Right lobe of liver (tissue), 6 donors: ENCODE results near the gene SSBP4. TPM values are rescaled to one million over a fixed set of nuclear protein-coding genes. Genes with fewer than 3 reads are reported as not detected.

Experiments
- ATAC-seq, 4 donors: fragments of 200-7000 bp; cut with Tn5 transposase; one replicate each; pipeline ENCODE4 v1.9.1; 2020; ENCODE audit warnings: mild to moderate bottlenecking in 4 of 4, moderate library complexity in 4 of 4
- DNase-seq, 3 donors: peaks; one replicate each; pipeline ENCODE4 v3.0.0-alpha.2; 2020
- H3K27ac ChIP-seq, 3 donors: fragments of 200-600 bp; one replicate each; pipeline ENCODE4 v1.8.0; 2022
- H3K27me3 ChIP-seq, 2 donors: fragments of 200-600 bp; one replicate each; pipeline ENCODE4 v1.8.0; 2022
- H3K36me3 ChIP-seq, 4 donors: fragments of 200-600 bp; sonication (generic) in 1 of 4; one replicate each; pipeline versions ENCODE4 v1.5.1 to v1.8.0; 2017 to 2022; ENCODE audit warnings: control low read depth in 1 of 4
- H3K4me1 ChIP-seq, 4 donors: fragments of 200-600 bp; sonication (generic) in 1 of 4; one replicate each; pipeline versions ENCODE4 v1.5.1 to v1.8.0; 2017 to 2022; ENCODE audit warnings: control low read depth in 1 of 4
- H3K4me3 ChIP-seq, 3 donors: fragments of 200-600 bp; one replicate each; pipeline ENCODE4 v1.8.0; 2022
- H3K9me3 ChIP-seq, 4 donors: fragments of 200-600 bp; sonication (generic) in 1 of 4; one replicate each; pipeline versions ENCODE4 v1.5.1 to v1.8.0; 2017 to 2022; ENCODE audit warnings: control low read depth in 1 of 4
- POLR2A ChIP-seq: fragments of 450-650 bp; IDR thresholded peaks from one replicate; pipeline ENCODE4 v1.6.1; 2017; ENCODE audit warnings: antibody characterized with exemption, mild to moderate bottlenecking
- WGBS: methylation state at CpG from one replicate; pipeline ENCODE4 v1.1.6; 2018; ENCODE audit warnings: low coverage, low lambda C conversion rate; ENCODE audit not compliant: insufficient coverage; ENCODE audit errors: missing lambda C conversion rate; 5-methylcytosine and 5-hydroxymethylcytosine counted together
- intact Hi-C, 2 donors: fragments of 100-400 bp; cut with DNase I; formaldehyde crosslinking; loops; one replicate each; pipeline versions ENCODE4 v1.11.2 to v1.14.1; 2022
- total RNA-seq, 6 experiments: library from RNA; depleted of rRNA in 2 of 6; stranded (reverse); fragments of >200 nt in 2 of 6; fragmentation: NEBNext Ultra II Directional in 3 of 6; extraction: Animal tissue kit (Norgen Biotek cat#: 25700) in 3 of 6; gene quantifications; one replicate each; pipeline versions ENCODE4 v1.1.0 to v1.2.4, GENCODE V29; 2016 to 2023
- TF ChIP-seq, protein P1 (sequence below), 4 donors: fragments of 200-600 bp in 3 of 4; fragments of 450-650 bp in 1 of 4; IDR thresholded peaks; one replicate each; pipeline versions ENCODE4 v1.5.1 to v1.8.0; 2016 to 2022; ENCODE audit warnings: antibody characterized with exemption in 4 of 4, mild to moderate bottlenecking in 2 of 4
- donor health status: DM: no; HTN: yes; CAD: no.
- donor health status: DM: no; HTN: no; CAD: no.
- donor health status: DM: no; HTN: no; CAD: no.
- donor health status: DM: no; HTN: yes; CAD: no.
- donor health status: DM: no; HTN: yes; CAD: no.

The SSBP4 gene
- total RNA-seq, 6 experiments from 2014 or later = 12.8 to 23.9 (median 15.9) TPM

DNA sequence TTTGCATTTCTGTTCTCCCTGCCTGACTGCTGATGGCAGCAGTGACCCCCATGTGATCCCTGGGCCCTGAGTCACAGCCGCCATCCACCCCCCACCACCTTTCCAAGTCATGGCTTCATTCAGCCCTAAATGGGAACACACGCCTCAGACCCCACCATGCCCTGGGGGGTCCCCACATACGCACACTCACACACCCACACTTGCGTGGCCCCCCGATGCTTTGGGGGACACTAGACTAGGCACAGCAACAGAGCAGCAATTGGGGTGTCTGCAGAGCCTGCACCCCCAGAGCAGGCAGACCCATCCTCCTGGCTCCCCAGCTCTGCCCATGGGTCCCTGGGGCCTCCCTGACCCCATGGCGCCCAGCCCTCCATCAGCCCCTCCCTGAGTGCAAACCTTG is 24.2 kb downstream of the SSBP4 start:
- peaks cover 0 to 42% (median 19%) of the 10 kb centered on the region in 4 donors for H3K36me3 ChIP-seq
- TF ChIP-seq POLR2A = no peak
- TF ChIP-seq, protein P1, sequence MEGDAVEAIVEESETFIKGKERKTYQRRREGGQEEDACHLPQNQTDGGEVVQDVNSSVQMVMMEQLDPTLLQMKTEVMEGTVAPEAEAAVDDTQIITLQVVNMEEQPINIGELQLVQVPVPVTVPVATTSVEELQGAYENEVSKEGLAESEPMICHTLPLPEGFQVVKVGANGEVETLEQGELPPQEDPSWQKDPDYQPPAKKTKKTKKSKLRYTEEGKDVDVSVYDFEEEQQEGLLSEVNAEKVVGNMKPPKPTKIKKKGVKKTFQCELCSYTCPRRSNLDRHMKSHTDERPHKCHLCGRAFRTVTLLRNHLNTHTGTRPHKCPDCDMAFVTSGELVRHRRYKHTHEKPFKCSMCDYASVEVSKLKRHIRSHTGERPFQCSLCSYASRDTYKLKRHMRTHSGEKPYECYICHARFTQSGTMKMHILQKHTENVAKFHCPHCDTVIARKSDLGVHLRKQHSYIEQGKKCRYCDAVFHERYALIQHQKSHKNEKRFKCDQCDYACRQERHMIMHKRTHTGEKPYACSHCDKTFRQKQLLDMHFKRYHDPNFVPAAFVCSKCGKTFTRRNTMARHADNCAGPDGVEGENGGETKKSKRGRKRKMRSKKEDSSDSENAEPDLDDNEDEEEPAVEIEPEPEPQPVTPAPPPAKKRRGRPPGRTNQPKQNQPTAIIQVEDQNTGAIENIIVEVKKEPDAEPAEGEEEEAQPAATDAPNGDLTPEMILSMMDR (IDR thresholded peaks at IDR 0.05) = no peak
- no peak overlapping the region for H3K27ac ChIP-seq
- 86% methylated on average over 1 of the region's 6 CpGs for WGBS
- H3K4me3 ChIP-seq = no peak overlapping the region
- no peak for DNase-seq
- H3K9me3 ChIP-seq = no peaks in the 10 kb centered on the region
- H3K4me1 ChIP-seq = peaks cover 0 to 22% (median 11%) of the 10 kb centered on the region in 4 donors
- H3K27me3 ChIP-seq = no peaks in the 10 kb centered on the region
- intact Hi-C loops = loop anchor here in 1 of 2 donors (10.0 kb wide), 1 partner anchor 411 kb away; no protein-coding TSS in a partner anchor
- no peak for ATAC-seq

DNA sequence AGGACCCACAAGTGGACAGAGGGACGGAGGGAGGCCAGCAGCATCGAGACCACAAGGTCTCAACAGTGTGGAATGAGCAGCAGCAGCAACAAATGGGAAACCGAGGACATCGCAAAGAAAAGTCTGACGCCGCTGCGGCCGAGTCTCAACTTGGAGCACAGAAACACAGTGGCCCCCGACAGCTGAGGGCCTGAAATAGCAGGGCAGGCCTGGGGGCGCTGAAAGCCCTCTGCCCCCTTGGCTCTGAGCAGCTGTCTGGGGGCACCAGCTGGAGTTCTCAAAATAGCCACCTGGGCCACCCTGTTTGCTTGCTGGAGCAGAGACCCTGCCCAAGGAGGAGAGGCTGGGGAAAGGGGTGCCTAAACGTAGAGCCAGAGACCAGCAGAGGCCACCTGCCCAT is 24.6 kb downstream of the SSBP4 start:
- no CpG with 5 or more reads among the region's 11 CpGs for WGBS
- TF ChIP-seq, protein P1 (IDR thresholded peaks at IDR 0.05) = no peak
- no peak for TF ChIP-seq POLR2A
- no peaks in the 10 kb centered on the region for H3K9me3 ChIP-seq
- H3K36me3 ChIP-seq = peaks cover 0 to 47% (median 19%) of the 10 kb centered on the region in 4 donors
- H3K4me1 ChIP-seq = peaks cover 0 to 21% (median 9%) of the 10 kb centered on the region in 4 donors
- no peak overlapping the region for H3K27ac ChIP-seq
- DNase-seq = no peak
- H3K27me3 ChIP-seq = no peaks in the 10 kb centered on the region
- ATAC-seq = no peak
- intact Hi-C loops = loop anchor here in 1 of 2 donors (10.0 kb wide), 1 partner anchor 411 kb away; no protein-coding TSS in a partner anchor
- no peak overlapping the region for H3K4me3 ChIP-seq

DNA sequence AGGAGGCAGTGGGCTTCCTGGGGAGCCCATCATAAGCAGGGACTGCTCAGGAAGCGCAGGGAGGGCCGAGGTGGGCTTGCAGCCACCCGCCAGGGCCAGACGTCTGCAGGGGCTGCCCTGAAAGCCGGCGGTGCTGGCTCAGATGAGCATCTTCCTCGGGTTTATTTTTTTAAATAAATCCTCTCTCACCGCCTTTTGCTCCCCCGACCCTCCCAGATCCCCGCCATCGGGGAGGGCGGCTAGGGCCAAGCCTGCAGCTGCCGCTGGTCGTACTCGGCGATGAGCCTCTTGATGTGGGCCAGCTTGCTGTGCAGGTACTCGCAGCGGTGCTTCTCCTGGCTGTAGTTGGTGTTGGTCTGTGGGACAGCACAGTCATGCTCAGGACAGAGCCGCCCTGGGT is 25.3 kb downstream of the SSBP4 start:
- H3K4me3 ChIP-seq = no peak overlapping the region
- intact Hi-C loops = loop anchor here in 1 of 2 donors (10.0 kb wide), 1 partner anchor 410 kb away; no protein-coding TSS in a partner anchor
- H3K27ac ChIP-seq = no peak overlapping the region
- TF ChIP-seq, protein P1 (IDR thresholded peaks at IDR 0.05) = no peak
- no peak for TF ChIP-seq POLR2A
- no peaks in the 10 kb centered on the region for H3K9me3 ChIP-seq
- peaks cover 0 to 14% (median 7%) of the 10 kb centered on the region in 4 donors for H3K4me1 ChIP-seq
- H3K36me3 ChIP-seq = peaks cover 0 to 54% (median 23%) of the 10 kb centered on the region in 4 donors
- 92% methylated on average over 7 of the region's 19 CpGs for WGBS
- DNase-seq = no peak
- no peak for ATAC-seq
- no peaks in the 10 kb centered on the region for H3K27me3 ChIP-seq

DNA sequence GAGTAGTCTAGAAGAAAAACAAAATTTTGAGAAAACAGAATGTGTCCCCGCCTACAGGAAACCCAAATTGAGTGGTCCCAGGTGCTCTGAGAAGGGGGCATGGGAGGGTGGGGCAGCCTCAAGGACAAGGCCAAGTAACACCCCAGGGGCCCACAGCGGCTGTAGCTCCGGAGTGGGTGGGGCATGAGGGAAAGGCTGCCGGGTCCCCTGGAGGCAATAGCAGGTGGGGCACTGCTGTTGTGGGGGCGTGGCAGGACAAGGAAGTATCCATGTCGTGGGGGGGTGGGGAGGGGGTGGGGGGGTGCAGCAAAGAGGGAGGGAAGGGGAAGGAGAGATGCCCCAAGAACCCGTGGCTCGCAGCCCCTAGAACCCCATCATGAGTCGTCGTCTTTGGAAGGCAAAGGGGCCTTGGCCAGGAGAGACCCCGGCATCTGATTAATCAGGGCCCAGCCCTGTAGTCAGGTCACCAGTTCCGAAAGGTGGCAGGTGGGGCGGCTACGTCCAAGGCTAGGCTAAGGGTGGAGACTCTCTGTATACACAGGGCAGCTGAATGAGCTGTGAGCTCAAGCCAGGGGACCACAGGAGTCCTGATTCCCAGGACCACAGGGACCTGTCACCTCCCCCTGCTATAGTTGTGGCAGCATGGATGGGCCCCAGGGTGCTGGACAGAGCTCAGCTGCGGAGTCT is 26.2 kb downstream of the SSBP4 start:
- H3K27me3 ChIP-seq = no peaks in the 10 kb centered on the region
- no peaks in the 10 kb centered on the region for H3K9me3 ChIP-seq
- intact Hi-C loops = loop anchor here in 1 of 2 donors (10.0 kb wide), 1 partner anchor 409 kb away; no protein-coding TSS in a partner anchor
- no peak overlapping the region for H3K4me3 ChIP-seq
- peaks cover 6 to 62% (median 31%) of the 10 kb centered on the region in 4 donors for H3K36me3 ChIP-seq
- DNase-seq (no peak), ATAC-seq (no peak)
- H3K27ac ChIP-seq = no peak overlapping the region
- WGBS = 88% methylated on average over 11 of the region's 15 CpGs
- H3K4me1 ChIP-seq = peaks cover 0 to 12% (median 4%) of the 10 kb centered on the region in 4 donors
- TF ChIP-seq, protein P1 (IDR thresholded peaks at IDR 0.05) = no peak
- TF ChIP-seq POLR2A = no peak
